HEK293T (cell line): Measurements from ENCODE around the gene REC8.

Source experiments
- CTCF ChIA-PET: fragments of 350-600 bp; formaldehyde crosslinking; extraction: SDS; loops from one replicate; lab custom pipeline; 2021; ENCODE audit warnings: antibody characterized with exemption, inconsistent platforms; lab: Yijun Ruan, JAX
- POLR2A ChIA-PET: fragments of 350-600 bp; formaldehyde crosslinking; extraction: SDS; loops from one replicate; lab custom pipeline; 2020; ENCODE audit warnings: antibody characterized with exemption, inconsistent platforms; lab: Yijun Ruan, JAX
- DNase-seq: peaks from one replicate; pipeline ENCODE4 v3.0.0; 2012; ENCODE audit warnings: mixed read lengths; ENCODE audit errors: extremely low spot score
- ARNT ChIP-seq: fragments of 450-650 bp; IDR thresholded peaks from 2 replicates; pipeline ENCODE4 v1.6.1; 2017; ENCODE audit warnings: mild to moderate bottlenecking
- BHLHE40 ChIP-seq: fragments of 450-650 bp; IDR thresholded peaks from 2 replicates; pipeline ENCODE4 v1.6.1; 2016; ENCODE audit warnings: mild to moderate bottlenecking, moderate library complexity, borderline replicate concordance
- CTBP1 ChIP-seq: fragments of 450-650 bp; IDR thresholded peaks from 2 replicates; pipeline ENCODE4 v1.6.1; 2016; ENCODE audit warnings: borderline replicate concordance
- ELF4 ChIP-seq: fragments of 450-650 bp; IDR thresholded peaks from 2 replicates; pipeline ENCODE4 v1.6.1; 2017; ENCODE audit warnings: antibody characterized with exemption
- FOXA1 ChIP-seq: fragments of 450-650 bp; IDR thresholded peaks from 2 replicates; pipeline ENCODE4 v1.6.1; 2016; ENCODE audit warnings: mild to moderate bottlenecking
- FOXK2 ChIP-seq: fragments of 450-650 bp; IDR thresholded peaks from 2 replicates; pipeline ENCODE4 v1.6.1; 2016; ENCODE audit warnings: mild to moderate bottlenecking
- FOXM1 ChIP-seq: fragments of 450-650 bp; IDR thresholded peaks from 2 replicates; pipeline ENCODE4 v1.6.1; 2017; ENCODE audit warnings: mild to moderate bottlenecking, borderline replicate concordance
- HDGF ChIP-seq: fragments of 450-650 bp; IDR thresholded peaks from 2 replicates; pipeline ENCODE4 v1.6.1; 2017; ENCODE audit warnings: antibody characterized with exemption, borderline replicate concordance
- L3MBTL2 ChIP-seq: fragments of 450-650 bp; conservative IDR thresholded peaks from 2 replicates; pipeline ENCODE4 v1.6.1; 2016; ENCODE audit warnings: mild to moderate bottlenecking
- LEF1 ChIP-seq: fragments of 450-650 bp; IDR thresholded peaks from 2 replicates; pipeline ENCODE4 v1.6.1; 2017; ENCODE audit warnings: mild to moderate bottlenecking, borderline replicate concordance
- NFRKB ChIP-seq: fragments of 450-650 bp; IDR thresholded peaks from 2 replicates; pipeline ENCODE4 v1.6.1; 2016; ENCODE audit warnings: mild to moderate bottlenecking, moderate library complexity
- PKNOX1 ChIP-seq: fragments of 450-650 bp; IDR thresholded peaks from 2 replicates; pipeline ENCODE4 v1.6.1; 2016
- SP1 ChIP-seq: fragments of 450-650 bp; IDR thresholded peaks from 2 replicates; pipeline ENCODE4 v1.6.1; 2017
- SUZ12 ChIP-seq: fragments of 450-650 bp; IDR thresholded peaks from 2 replicates; pipeline ENCODE4 v1.6.1; 2016; ENCODE audit warnings: mild to moderate bottlenecking
- TARDBP ChIP-seq: fragments of 450-650 bp; IDR thresholded peaks from 2 replicates; pipeline ENCODE4 v1.6.1; 2016
- ZNF384 ChIP-seq: fragments of 450-650 bp; IDR thresholded peaks from 2 replicates; pipeline ENCODE4 v1.6.1; 2016

REC8 gene

GRCh38 chr14:24226473-24226872 lies 54.6 kb downstream of the REC8 start:
- TF ChIP-seq HDGF, result no peak
- no peak for TF ChIP-seq FOXM1
- no peak for TF ChIP-seq TARDBP
- TF ChIP-seq SP1, result no peak
- no peak for TF ChIP-seq CTBP1
- TF ChIP-seq BHLHE40, result no peak
- TF ChIP-seq LEF1, result no peak
- TF ChIP-seq L3MBTL2, result no peak
- TF ChIP-seq ELF4, result no peak
- no peak for TF ChIP-seq FOXK2
- TF ChIP-seq SUZ12, result no peak
- TF ChIP-seq PKNOX1, result no peak
- POLR2A ChIA-PET, result interaction anchor here (2.3 kb wide), 1 partner anchor 15 kb away, joined by 9 read pairs; the partner anchor contains the start of gene TINF2
- DNase-seq, result no peak
- CTCF ChIA-PET, result no interaction called here

GRCh38 chr14:24228902-24229301 lies 57.0 kb downstream of the REC8 start:
- CTCF ChIA-PET, result no interaction called here
- TF ChIP-seq FOXM1 (no peak), SUZ12 (no peak), ZNF384 (no peak), L3MBTL2 (no peak), BHLHE40 (no peak), CTBP1 (no peak), PKNOX1 (no peak), SP1 (no peak), NFRKB (no peak), FOXA1 (no peak), LEF1 (no peak), ELF4 (no peak), FOXK2 (no peak), TARDBP (no peak), ARNT (no peak), HDGF (no peak)
- POLR2A ChIA-PET, result interaction anchor here (1.6 to 2.3 kb wide), 2 partner anchors 13 to 16 kb away, joined by 6 to 9 read pairs; partner anchors contain the start of genes CHMP4A and TINF2
- no peak for DNase-seq
